Mammary epithelial cell (primary cell): Measurements from ENCODE around the gene HPCA.

ENCODE experiments used
- CTCF ChIP-seq, 2 donors: IDR thresholded peaks in 1 of 2; conservative IDR thresholded peaks in 1 of 2; 2 replicates each; pipeline ENCODE4 v1.5.1; 2011 to 2012; ENCODE audit warnings: inconsistent platforms in 2 of 2, low read length in 2 of 2, mild to moderate bottlenecking in 2 of 2, control low read depth in 1 of 2, low read depth in 1 of 2; ENCODE audit not compliant: insufficient read depth in 1 of 2; ENCODE audit errors: extremely low read depth in 1 of 2
- EZH2 ChIP-seq: IDR thresholded peaks from 2 replicates; pipeline ENCODE4 v1.6.1; 2012; ENCODE audit warnings: low read length, inconsistent platforms, borderline replicate concordance

DNA sequence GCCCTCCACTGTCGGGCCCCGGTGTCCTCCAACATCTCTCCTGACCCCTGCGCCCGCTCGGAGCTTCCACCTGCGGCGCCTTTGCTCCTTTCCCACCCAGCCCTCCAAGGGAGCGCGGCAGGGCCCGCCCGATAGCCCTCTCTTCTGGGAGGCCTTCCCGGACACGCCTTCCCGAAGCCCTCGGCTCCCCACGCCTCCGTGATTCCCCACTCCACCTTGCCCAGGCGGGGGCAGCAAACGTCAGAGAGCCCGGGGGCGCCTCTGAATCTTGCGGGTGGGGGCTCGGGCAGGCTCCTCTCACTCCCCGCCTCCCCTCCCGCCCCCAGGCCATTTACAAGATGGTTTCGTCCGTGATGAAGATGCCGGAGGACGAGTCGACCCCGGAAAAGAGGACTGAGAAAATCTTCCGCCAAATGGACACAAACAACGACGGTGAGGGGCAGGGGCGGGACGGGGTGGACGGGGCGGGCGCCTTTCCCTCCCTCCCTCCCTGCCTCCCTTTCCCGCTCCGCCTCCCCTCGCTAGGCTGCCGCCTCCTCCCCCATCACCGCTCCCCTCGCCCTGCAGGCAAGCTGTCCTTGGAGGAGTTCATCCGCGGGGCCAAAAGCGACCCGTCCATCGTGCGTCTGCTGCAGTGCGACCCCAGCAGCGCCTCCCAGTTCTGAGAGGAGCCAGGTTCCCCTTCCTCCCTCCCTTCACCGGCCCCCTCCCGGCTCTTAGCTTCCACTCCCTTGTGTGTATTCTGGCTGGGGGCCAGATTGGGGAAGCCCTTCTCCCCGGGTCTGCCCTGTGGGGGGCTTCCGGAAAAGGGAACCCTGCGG, 7.1 kb downstream of the HPCA start:
- TF ChIP-seq CTCF (conservative IDR thresholded peaks at IDR 0.05 in 1 of 2, IDR thresholded peaks at IDR 0.05 in 1 of 2; ENCODE audit: extremely low read depth in 1 of 2, insufficient read depth in 1 of 2, low read depth in 1 of 2, low read length in 2 of 2) (peak in 1 of 2 donors; percentile 19), EZH2 (no peak)
